GM12874 (cell line): ENCODE results near the gene MVD.

Experiments used
- TF ChIP-seq, protein P1 (sequence below): IDR thresholded peaks from 2 replicates; pipeline ENCODE4 v1.5.1; 2011; ENCODE audit warnings: low read depth, mild to moderate bottlenecking, control low read depth, low read length, moderate library complexity; ENCODE audit not compliant: insufficient read depth

The MVD gene

GRCh38 chr16:88695218-88695617 is 32.3 kb upstream of the MVD start:
- TF ChIP-seq, protein P1, sequence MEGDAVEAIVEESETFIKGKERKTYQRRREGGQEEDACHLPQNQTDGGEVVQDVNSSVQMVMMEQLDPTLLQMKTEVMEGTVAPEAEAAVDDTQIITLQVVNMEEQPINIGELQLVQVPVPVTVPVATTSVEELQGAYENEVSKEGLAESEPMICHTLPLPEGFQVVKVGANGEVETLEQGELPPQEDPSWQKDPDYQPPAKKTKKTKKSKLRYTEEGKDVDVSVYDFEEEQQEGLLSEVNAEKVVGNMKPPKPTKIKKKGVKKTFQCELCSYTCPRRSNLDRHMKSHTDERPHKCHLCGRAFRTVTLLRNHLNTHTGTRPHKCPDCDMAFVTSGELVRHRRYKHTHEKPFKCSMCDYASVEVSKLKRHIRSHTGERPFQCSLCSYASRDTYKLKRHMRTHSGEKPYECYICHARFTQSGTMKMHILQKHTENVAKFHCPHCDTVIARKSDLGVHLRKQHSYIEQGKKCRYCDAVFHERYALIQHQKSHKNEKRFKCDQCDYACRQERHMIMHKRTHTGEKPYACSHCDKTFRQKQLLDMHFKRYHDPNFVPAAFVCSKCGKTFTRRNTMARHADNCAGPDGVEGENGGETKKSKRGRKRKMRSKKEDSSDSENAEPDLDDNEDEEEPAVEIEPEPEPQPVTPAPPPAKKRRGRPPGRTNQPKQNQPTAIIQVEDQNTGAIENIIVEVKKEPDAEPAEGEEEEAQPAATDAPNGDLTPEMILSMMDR: no peak

GRCh38 chr16:88694221-88695087 is 31.6 kb upstream of the MVD start:
- TF ChIP-seq, protein P1: no peak

- TF ChIP-seq, protein P1: no peak
Measured at GRCh38 chr16:88693420-88694177, 30.7 kb upstream of the MVD start.

DNA sequence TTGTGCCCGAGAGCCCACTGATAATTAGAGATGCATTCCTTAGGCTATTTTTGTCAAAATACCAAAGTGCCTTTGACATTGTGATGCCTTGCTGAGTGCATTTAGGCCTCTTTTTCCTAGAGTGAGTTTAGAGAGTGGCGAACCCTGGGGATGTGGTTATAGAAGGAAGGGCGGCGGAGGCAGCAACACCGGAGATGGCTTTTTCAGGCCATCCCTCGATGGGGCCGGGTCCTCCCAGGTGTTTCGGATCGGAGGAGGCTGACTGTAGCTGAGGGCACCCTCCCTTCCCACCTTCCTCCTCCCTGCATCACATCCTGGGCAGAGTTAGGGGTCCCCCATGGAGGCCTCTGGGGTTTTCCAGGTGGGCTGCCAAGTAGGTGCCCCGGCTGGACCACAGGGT is 30.0 kb upstream of the MVD start:
- TF ChIP-seq, protein P1: no peak

DNA sequence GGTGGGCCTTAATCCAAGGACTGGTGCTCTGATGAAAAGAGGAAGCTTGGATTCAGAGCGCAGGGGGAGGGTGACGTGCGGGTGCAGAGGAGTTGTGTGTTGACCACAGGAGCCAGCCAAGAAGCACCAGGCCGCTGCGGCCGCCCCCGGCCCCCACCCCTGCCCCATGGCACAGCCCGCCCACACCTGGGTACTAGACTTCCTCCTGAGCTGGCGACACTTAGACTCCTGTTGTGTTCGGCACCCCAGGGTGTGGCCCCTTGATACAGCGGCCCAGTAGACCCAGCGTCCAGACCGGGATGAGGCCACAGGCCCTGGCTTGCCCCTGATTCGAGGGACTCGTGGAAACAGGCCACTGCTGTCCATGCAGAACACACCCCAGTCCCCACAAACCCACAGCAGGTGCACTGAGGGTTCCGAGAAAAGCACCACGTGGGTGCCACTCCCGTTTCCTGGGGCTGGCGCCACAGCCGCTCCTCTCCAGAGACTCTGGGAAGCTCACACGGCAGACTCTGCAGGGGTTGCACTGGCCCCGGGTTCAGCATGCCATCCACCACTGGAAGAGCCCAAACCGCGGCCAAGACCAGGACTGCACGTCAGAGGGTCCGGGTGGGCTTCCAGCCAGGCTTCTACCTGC is 29.2 kb upstream of the MVD start:
- TF ChIP-seq, protein P1: no peak

- TF ChIP-seq, protein P1: no peak
Measured at GRCh38 chr16:88691129-88691813, 28.4 kb upstream of the MVD start.
